H9 (cell line): Measurements from ENCODE around the gene GALNT9. TPM values are rescaled to one million over a fixed set of nuclear protein-coding genes. Genes with fewer than 3 reads are reported as not detected.

ENCODE experiments used
- DNase-seq: peaks from one replicate; pipeline ENCODE4 v3.0.0-alpha.2; 2017
- H2AFZ ChIP-seq: one replicate; pipeline ENCODE4 v1.6.1; 2013; ENCODE audit warnings: mild to moderate bottlenecking, low read length, control low read depth, moderate library complexity
- H2AK5ac ChIP-seq: 2 replicates; pipeline ENCODE4 v1.6.1; 2013; ENCODE audit warnings: low read length, control low read depth, mixed read lengths; ENCODE audit not compliant: insufficient read length
- H2BK120ac ChIP-seq: one replicate; pipeline ENCODE4 v1.6.1; 2013; ENCODE audit warnings: low read depth, mild to moderate bottlenecking, low read length, control low read depth, inconsistent platforms; ENCODE audit not compliant: poor library complexity, severe bottlenecking
- H2BK12ac ChIP-seq: 2 replicates; pipeline ENCODE4 v1.6.1; 2013; ENCODE audit warnings: low read length, control low read depth, mixed read lengths, low read depth; ENCODE audit not compliant: insufficient read length
- H2BK15ac ChIP-seq: 2 replicates; pipeline ENCODE4 v1.6.1; 2013; ENCODE audit warnings: low read depth, low read length, control low read depth
- H2BK20ac ChIP-seq: one replicate; pipeline ENCODE4 v1.6.1; 2013; ENCODE audit warnings: low read depth, mild to moderate bottlenecking, low read length, control low read depth, inconsistent platforms; ENCODE audit not compliant: poor library complexity, severe bottlenecking
- H2BK5ac ChIP-seq: 2 replicates; pipeline ENCODE4 v1.6.1; 2013; ENCODE audit warnings: low read length, control low read depth, mixed read lengths; ENCODE audit not compliant: insufficient read length
- H3K14ac ChIP-seq: 2 replicates; pipeline ENCODE4 v1.6.1; 2013; ENCODE audit warnings: low read length, control low read depth; ENCODE audit not compliant: insufficient read depth
- H3K18ac ChIP-seq: 2 replicates; pipeline ENCODE4 v1.6.1; 2013; ENCODE audit warnings: low read depth, mild to moderate bottlenecking, mixed read lengths, low read length, control low read depth; ENCODE audit not compliant: insufficient read length
- H3K23ac ChIP-seq: 2 replicates; pipeline ENCODE4 v1.6.1; 2013; ENCODE audit warnings: low read length, control low read depth, mixed read lengths, low read depth; ENCODE audit not compliant: insufficient read length
- H3K23me2 ChIP-seq: 2 replicates; pipeline ENCODE4 v1.6.1; 2013; ENCODE audit warnings: low read depth, mild to moderate bottlenecking, mixed read lengths, low read length, control low read depth; ENCODE audit not compliant: insufficient read length, poor library complexity, severe bottlenecking
- H3K27ac ChIP-seq: 2 replicates; pipeline ENCODE4 v1.5.1; 2013; ENCODE audit warnings: low read length, control low read depth, mixed read lengths, low read depth; ENCODE audit not compliant: insufficient read length
- H3K27me3 ChIP-seq: 2 replicates; pipeline ENCODE4 v1.6.1; 2013; ENCODE audit warnings: low read length, control low read depth, inconsistent platforms; ENCODE audit not compliant: insufficient read depth
- H3K4ac ChIP-seq: 2 replicates; pipeline ENCODE4 v1.6.1; 2013; ENCODE audit warnings: low read depth, mild to moderate bottlenecking, control low read depth, inconsistent platforms, low read length, moderate library complexity
- H3K4me1 ChIP-seq: 2 replicates; pipeline ENCODE4 v1.6.1; 2013; ENCODE audit warnings: low read length, control low read depth, inconsistent platforms; ENCODE audit not compliant: insufficient read depth
- H3K4me2 ChIP-seq: 2 replicates; pipeline ENCODE4 v1.6.1; 2013; ENCODE audit warnings: low read length, control low read depth, mixed read lengths; ENCODE audit not compliant: insufficient read length, insufficient read depth
- H3K56ac ChIP-seq: 2 replicates; pipeline ENCODE4 v1.6.1; 2013; ENCODE audit warnings: low read depth, mild to moderate bottlenecking, mixed read lengths, low read length, control low read depth; ENCODE audit not compliant: insufficient read length
- H3K79me1 ChIP-seq: 2 replicates; pipeline ENCODE4 v1.6.1; 2013; ENCODE audit warnings: low read depth, mild to moderate bottlenecking, moderate library complexity, low read length, control low read depth, inconsistent platforms; ENCODE audit not compliant: insufficient read depth, poor library complexity, severe bottlenecking
- H3K79me2 ChIP-seq: 2 replicates; pipeline ENCODE4 v1.6.1; 2013; ENCODE audit warnings: low read length, control low read depth, inconsistent platforms; ENCODE audit not compliant: insufficient read depth
- H3K9ac ChIP-seq: 2 replicates; pipeline ENCODE4 v1.6.1; 2013; ENCODE audit warnings: low read length, control low read depth, mixed read lengths; ENCODE audit not compliant: insufficient read length; ENCODE audit errors: extremely low read depth
- H3K9me3 ChIP-seq: one replicate; pipeline ENCODE4 v1.6.1; 2013; ENCODE audit warnings: low read depth, low read length, inconsistent platforms; ENCODE audit not compliant: control insufficient read depth
- H3T11ph ChIP-seq: one replicate; pipeline ENCODE4 v1.6.1; 2013; ENCODE audit warnings: mild to moderate bottlenecking, low read length, control low read depth, inconsistent platforms
- H4K20me1 ChIP-seq: one replicate; pipeline ENCODE4 v1.6.1; 2013; ENCODE audit not compliant: control insufficient read depth, insufficient read length, insufficient read depth
- H4K5ac ChIP-seq: 2 replicates; pipeline ENCODE4 v1.6.1; 2013; ENCODE audit warnings: low read depth, mild to moderate bottlenecking, mixed read lengths, low read length, control low read depth; ENCODE audit not compliant: insufficient read length
- H4K8ac ChIP-seq: replicated peaks from 2 replicates; pipeline ENCODE4 v1.6.1; 2013; ENCODE audit warnings: low read length, control low read depth, mixed read lengths, low read depth; ENCODE audit not compliant: insufficient read length
- H4K91ac ChIP-seq: 2 replicates; pipeline ENCODE4 v1.6.1; 2013; ENCODE audit warnings: low read depth, mild to moderate bottlenecking, moderate library complexity, mixed read lengths, low read length, control low read depth; ENCODE audit not compliant: insufficient read length
- H3K27ac Mint-ChIP-seq, 3 experiments: 2 replicates in 2 of 3; 3 replicates in 1 of 3; pipeline ENCODE4 v1.8.0; 2020 to 2021; ENCODE audit warnings: mixed read lengths in 3 of 3, mild to moderate bottlenecking in 1 of 3, moderate library complexity in 1 of 3
- H3K27me3 Mint-ChIP-seq: 2 replicates; pipeline ENCODE4 v1.8.0; 2021; ENCODE audit warnings: low read depth, mild to moderate bottlenecking, moderate library complexity, mixed read lengths
- H3K36me3 Mint-ChIP-seq, 3 experiments: 2 replicates in 2 of 3; 3 replicates in 1 of 3; pipeline ENCODE4 v1.8.0; 2020 to 2021; ENCODE audit warnings: low read depth in 3 of 3, mixed read lengths in 3 of 3; ENCODE audit not compliant: insufficient read depth in 1 of 3
- H3K4me1 Mint-ChIP-seq, 2 experiments: 2 replicates each; pipeline ENCODE4 v1.8.0; 2020; ENCODE audit warnings: mixed read lengths in 2 of 2
- H3K4me3 Mint-ChIP-seq, 2 experiments: 2 replicates in 1 of 2; 3 replicates in 1 of 2; pipeline ENCODE4 v1.8.0; 2020 to 2021; ENCODE audit warnings: mild to moderate bottlenecking in 2 of 2, mixed read lengths in 2 of 2, moderate library complexity in 1 of 2
- H3K9me3 Mint-ChIP-seq, 2 experiments: 2 replicates in 1 of 2; 3 replicates in 1 of 2; pipeline ENCODE4 v1.8.0; 2020; ENCODE audit warnings: mild to moderate bottlenecking in 2 of 2, mixed read lengths in 2 of 2, moderate library complexity in 1 of 2
- WGBS: extraction: QIAGEN DNeasy Blood & Tissue Kit; methylation state at CpG from one replicate; pipeline ENCODE4 v1.1.7; 2013; ENCODE audit warnings: missing lambda C conversion rate, low lambda C conversion rate, mixed read lengths; ENCODE audit not compliant: insufficient read length; ENCODE audit errors: extremely low coverage; 5-methylcytosine and 5-hydroxymethylcytosine counted together
- total RNA-seq: library from RNA; stranded (reverse); gene quantifications from 2 replicates; pipeline ENCODE4 v1.2.1, GENCODE V29; 2021
- TF ChIP-seq, protein P1 (sequence below): fragments of 200-600 bp; sonication (generic); conservative IDR thresholded peaks from 3 replicates; pipeline ENCODE4 v1.8.0; 2021; ENCODE audit warnings: antibody characterized with exemption, mild to moderate bottlenecking

Gene GALNT9
- total RNA-seq, 1 experiment from 2014 or later = 0.35 TPM

- H3K9ac ChIP-seq = no peak overlapping the region
- H3K4me2 ChIP-seq = no peak overlapping the region
- no peaks in the 10 kb centered on the region for H3K9me3 ChIP-seq
- H3K79me2 ChIP-seq = no peaks in the 10 kb centered on the region
- no peak overlapping the region for H3K56ac ChIP-seq
- Mint-ChIP-seq H3K4me3 (no peak overlapping the region), H3K27ac (peak overlapping the region in 1 of 3 experiments; percentile 59; a peak in 1 of 7 replicates), H3K4me1 (peaks cover 3 to 5% of the 10 kb centered on the region in 2 experiments; a peak in 3 of 4 replicates), H3K27me3 (peaks cover 77% of the 10 kb centered on the region), H3K36me3 (no peaks in the 10 kb centered on the region), H3K9me3 (peaks cover 0 to 3% of the 10 kb centered on the region in 2 experiments; a peak in 1 of 5 replicates)
- no peak overlapping the region for H4K8ac ChIP-seq
- no peak overlapping the region for H2AK5ac ChIP-seq
- DNase-seq = no peak
- H3K23me2 ChIP-seq = no peaks in the 10 kb centered on the region
- TF ChIP-seq, protein P1, sequence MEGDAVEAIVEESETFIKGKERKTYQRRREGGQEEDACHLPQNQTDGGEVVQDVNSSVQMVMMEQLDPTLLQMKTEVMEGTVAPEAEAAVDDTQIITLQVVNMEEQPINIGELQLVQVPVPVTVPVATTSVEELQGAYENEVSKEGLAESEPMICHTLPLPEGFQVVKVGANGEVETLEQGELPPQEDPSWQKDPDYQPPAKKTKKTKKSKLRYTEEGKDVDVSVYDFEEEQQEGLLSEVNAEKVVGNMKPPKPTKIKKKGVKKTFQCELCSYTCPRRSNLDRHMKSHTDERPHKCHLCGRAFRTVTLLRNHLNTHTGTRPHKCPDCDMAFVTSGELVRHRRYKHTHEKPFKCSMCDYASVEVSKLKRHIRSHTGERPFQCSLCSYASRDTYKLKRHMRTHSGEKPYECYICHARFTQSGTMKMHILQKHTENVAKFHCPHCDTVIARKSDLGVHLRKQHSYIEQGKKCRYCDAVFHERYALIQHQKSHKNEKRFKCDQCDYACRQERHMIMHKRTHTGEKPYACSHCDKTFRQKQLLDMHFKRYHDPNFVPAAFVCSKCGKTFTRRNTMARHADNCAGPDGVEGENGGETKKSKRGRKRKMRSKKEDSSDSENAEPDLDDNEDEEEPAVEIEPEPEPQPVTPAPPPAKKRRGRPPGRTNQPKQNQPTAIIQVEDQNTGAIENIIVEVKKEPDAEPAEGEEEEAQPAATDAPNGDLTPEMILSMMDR = no peak
- no peak overlapping the region for H2BK5ac ChIP-seq
- H4K20me1 ChIP-seq = no peaks in the 10 kb centered on the region
- no peaks in the 10 kb centered on the region; the same call in 1 of the 2 replicates for H3K27me3 ChIP-seq
- H3K23ac ChIP-seq = no peak overlapping the region
- no CpG with 5 or more reads among the region's 35 CpGs for WGBS
- H3T11ph ChIP-seq = no peak overlapping the region
- no peaks in the 10 kb centered on the region for H3K79me1 ChIP-seq
- H3K14ac ChIP-seq = no peak overlapping the region
- no peak overlapping the region for H2BK20ac ChIP-seq
- no peak overlapping the region for H2BK15ac ChIP-seq
- H4K5ac ChIP-seq = no peak overlapping the region
- H2BK12ac ChIP-seq = no peak overlapping the region
- no peaks in the 10 kb centered on the region for H3K4me1 ChIP-seq
- no peak overlapping the region for H2BK120ac ChIP-seq
- no peak overlapping the region for H4K91ac ChIP-seq
- no peak overlapping the region for H3K18ac ChIP-seq
- no peak overlapping the region for H2AFZ ChIP-seq
- H3K4ac ChIP-seq = no peak overlapping the region
- H3K27ac ChIP-seq = no peak overlapping the region
Measured at GRCh38 chr12:132175496-132176384, 153.6 kb downstream of the GALNT9 start.
